Measurements from ENCODE around the gene F3. TPM values are rescaled to one million over a fixed set of nuclear protein-coding genes. Genes with fewer than 3 reads are reported as not detected.
"Not testable (repeated sequence)": the region's sequence is repeated elsewhere in the genome, so short reads cannot be mapped to it uniquely, and the experiment has no call there.

F3 gene
- total RNA-seq, 2 experiments from 2014 or later = not detected

DNA sequence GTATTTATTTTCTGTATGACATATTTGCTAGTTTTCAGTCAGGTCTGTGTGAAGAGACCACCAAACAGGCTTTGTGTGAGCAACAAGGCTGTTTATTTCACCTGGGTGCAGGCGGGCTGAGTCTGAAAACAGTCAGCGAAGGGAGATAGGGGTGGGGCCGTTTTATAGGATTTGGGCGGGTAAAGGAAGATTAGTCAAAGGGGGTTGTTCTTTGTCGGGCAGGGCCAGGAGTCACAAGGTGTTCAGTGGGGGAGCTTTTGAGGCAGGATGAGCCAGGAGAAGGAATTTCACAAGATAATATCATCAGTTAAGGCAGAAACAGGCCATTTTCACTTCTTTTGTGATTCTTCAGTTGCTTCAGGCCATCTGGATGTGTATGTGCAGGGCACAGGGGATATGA, 24.9 kb upstream of the F3 start:
- DNase-seq; H3K4me1 Mint-ChIP-seq (ENCODE audit: low read depth); H3K36me3 Mint-ChIP-seq (ENCODE audit: low read depth); CTCF ChIA-PET; H3K9me3 Mint-ChIP-seq; intact Hi-C loops (cut with micrococcal nuclease); POLR2A ChIA-PET; ATAC-seq; H3K4me3 Mint-ChIP-seq; H3K27me3 Mint-ChIP-seq; H3K27ac Mint-ChIP-seq: not testable (repeated sequence)

GRCh38 chr1:94565901-94566300, 24.3 kb upstream of the F3 start:
- H3K9me3 Mint-ChIP-seq = peaks cover 4% of the 10 kb centered on the region
- peaks cover 1% of the 10 kb centered on the region for H3K27me3 Mint-ChIP-seq
- H3K27ac Mint-ChIP-seq = no peak overlapping the region
- no peaks in the 10 kb centered on the region for H3K4me1 Mint-ChIP-seq (ENCODE audit: low read depth)
- ATAC-seq = no peak
- H3K4me3 Mint-ChIP-seq = no peak overlapping the region
- CTCF ChIA-PET = no interaction called here
- intact Hi-C loops (cut with micrococcal nuclease) = no loop called here
- DNase-seq = no peak
- POLR2A ChIA-PET = no interaction called here
- no peak for TF ChIP-seq CTCF (IDR thresholded peaks at IDR 0.05)
- H3K36me3 Mint-ChIP-seq (ENCODE audit: low read depth) = no peaks in the 10 kb centered on the region

DNA sequence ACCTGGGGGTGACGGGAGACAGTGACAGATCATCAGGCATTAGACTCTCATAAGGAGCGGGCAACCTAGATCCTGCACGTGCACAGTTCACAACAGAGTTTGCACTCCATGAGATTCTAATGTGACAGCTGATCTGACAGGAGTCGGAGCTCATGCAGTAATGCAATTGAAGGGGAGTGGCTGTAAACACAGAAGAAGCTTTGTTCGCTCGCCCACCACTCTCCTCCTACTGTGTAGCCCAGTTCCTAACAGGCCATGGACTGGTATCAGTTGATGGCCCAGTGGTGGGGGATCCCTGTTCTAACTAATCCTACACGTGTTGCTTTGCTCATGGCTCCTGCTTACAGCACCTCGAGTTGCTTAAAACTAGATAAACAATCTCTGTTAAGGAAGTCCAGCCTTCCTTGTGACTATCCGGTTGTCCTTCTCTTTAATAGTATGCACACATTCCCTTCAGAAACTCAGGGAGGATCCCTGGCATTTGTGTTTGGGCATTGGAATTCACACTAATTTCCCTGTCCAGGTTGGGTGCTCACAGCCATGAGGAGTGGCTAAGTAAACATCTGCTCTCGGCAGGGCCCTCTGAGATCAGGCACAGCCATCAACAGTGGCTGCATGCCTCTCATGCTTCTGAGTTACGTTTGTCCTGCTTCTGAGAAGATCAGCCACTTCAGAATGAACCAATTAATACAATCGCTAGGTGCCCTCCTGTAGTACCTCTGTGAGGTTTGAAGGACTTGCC, 21.1 kb upstream of the F3 start:
- POLR2A ChIA-PET = no interaction called here
- ATAC-seq (no peak), DNase-seq (no peak)
- Mint-ChIP-seq H3K27ac (no peak overlapping the region), H3K4me3 (no peak overlapping the region), H3K27me3 (peaks cover 1% of the 10 kb centered on the region), H3K36me3 (ENCODE audit: low read depth) (no peaks in the 10 kb centered on the region), H3K4me1 (ENCODE audit: low read depth) (no peaks in the 10 kb centered on the region), H3K9me3 (no peaks in the 10 kb centered on the region)
- CTCF ChIA-PET = no interaction called here
- intact Hi-C loops (cut with micrococcal nuclease) = no loop called here
- TF ChIP-seq CTCF (IDR thresholded peaks at IDR 0.05) = no peak

GRCh38 chr1:94560333-94560732, 18.8 kb upstream of the F3 start:
- no peaks in the 10 kb centered on the region for H3K9me3 Mint-ChIP-seq
- no peaks in the 10 kb centered on the region for H3K4me1 Mint-ChIP-seq (ENCODE audit: low read depth)
- DNase-seq (no peak), ATAC-seq (no peak)
- CTCF ChIA-PET = no interaction called here
- intact Hi-C loops (cut with micrococcal nuclease) = no loop called here
- H3K36me3 Mint-ChIP-seq (ENCODE audit: low read depth) = no peaks in the 10 kb centered on the region
- peaks cover 1% of the 10 kb centered on the region for H3K27me3 Mint-ChIP-seq
- H3K4me3 Mint-ChIP-seq = no peak overlapping the region
- H3K27ac Mint-ChIP-seq = no peak overlapping the region
- TF ChIP-seq CTCF (IDR thresholded peaks at IDR 0.05) = no peak
- POLR2A ChIA-PET = no interaction called here

DNA sequence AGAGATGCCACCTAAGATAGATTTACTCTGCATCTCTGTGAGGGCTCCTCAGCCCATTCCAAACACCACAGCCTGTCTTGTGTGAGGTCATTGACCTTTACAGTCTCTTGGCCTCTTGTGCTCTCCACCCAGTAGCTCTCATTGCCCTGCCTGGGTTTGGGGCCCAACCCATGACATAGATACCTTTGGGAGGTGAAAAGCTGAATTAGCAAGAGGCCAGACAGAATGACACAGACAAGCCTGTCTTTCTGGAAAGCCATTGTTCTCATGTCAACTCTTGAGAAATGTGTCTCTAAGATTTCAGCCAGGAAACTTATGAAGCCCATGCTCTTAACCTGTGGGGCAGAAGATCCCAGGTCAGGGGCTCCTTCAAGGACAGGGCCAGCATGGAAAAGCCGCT, 18.4 kb upstream of the F3 start:
- DNase-seq = no peak
- no peaks in the 10 kb centered on the region for H3K36me3 Mint-ChIP-seq (ENCODE audit: low read depth)

More for the DNA sequence above, 18.4 kb upstream of the F3 start:
- H3K4me3 Mint-ChIP-seq = no peak overlapping the region
- no peaks in the 10 kb centered on the region for H3K4me1 Mint-ChIP-seq (ENCODE audit: low read depth)
- no peaks in the 10 kb centered on the region for H3K9me3 Mint-ChIP-seq
- peaks cover 1% of the 10 kb centered on the region for H3K27me3 Mint-ChIP-seq
- intact Hi-C loops (cut with micrococcal nuclease) = no loop called here
- CTCF ChIA-PET = no interaction called here
- no peak for TF ChIP-seq CTCF (IDR thresholded peaks at IDR 0.05)
- POLR2A ChIA-PET = no interaction called here
- no peak for ATAC-seq
- H3K27ac Mint-ChIP-seq = no peak overlapping the region

All from activated CD8-positive, alpha-beta T cell treated with anti-CD3 and anti-CD28 coated beads for 36 hours (primary cell).